Measurements from ENCODE around the gene CNTNAP4.

Gene CNTNAP4

DNA sequence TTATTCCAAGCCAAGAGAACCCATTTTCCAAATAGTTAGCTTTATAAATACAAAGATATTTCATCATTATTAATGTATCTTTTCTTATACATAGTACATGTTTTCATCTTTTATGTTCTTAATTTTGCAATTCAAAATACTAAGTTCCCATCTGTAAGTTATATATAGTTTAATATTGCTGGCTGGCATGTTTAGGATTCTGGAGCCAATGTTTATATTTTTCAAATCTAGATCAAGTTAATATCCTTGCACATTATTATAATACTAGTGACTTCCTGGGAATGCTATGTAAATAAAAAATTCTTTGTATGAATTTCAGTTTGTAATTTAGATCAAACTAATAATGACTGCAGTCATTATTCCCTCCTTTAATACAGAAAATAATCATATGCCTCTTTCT lies 189.7 kb downstream of the CNTNAP4 start:
- H3K9me3 Mint-ChIP-seq (ENCODE audit: low read depth) = no peaks in the 10 kb centered on the region
- no peaks in the 10 kb centered on the region for H3K4me1 Mint-ChIP-seq (ENCODE audit: low read depth)
- H3K36me3 Mint-ChIP-seq = no peaks in the 10 kb centered on the region
- H3K4me3 Mint-ChIP-seq = no peak overlapping the region
- no peak overlapping the region for H3K27ac Mint-ChIP-seq
- no peaks in the 10 kb centered on the region for H3K27me3 Mint-ChIP-seq

DNA sequence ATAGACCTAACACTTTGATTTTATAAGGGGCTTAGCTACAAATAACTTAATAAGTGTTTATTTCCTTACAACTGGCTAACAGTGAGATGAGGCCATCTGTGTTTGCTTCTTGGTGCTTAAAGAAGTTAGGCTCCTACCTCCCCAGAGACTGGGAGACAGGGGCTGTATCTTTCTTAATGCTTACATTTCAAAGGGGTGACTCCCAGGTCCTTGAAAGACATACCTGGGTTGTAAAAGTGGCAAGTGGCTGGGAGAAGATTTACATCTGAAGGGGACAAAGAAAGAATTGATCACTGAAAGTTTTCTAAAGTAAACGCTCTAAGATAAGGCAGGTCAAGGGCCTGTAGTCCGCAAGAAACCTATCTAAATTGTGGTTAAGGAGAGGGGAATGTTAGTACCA lies 196.8 kb downstream of the CNTNAP4 start:
- H3K9me3 Mint-ChIP-seq (ENCODE audit: low read depth) = peaks cover 4% of the 10 kb centered on the region
- H3K27ac Mint-ChIP-seq = no peak overlapping the region
- no peaks in the 10 kb centered on the region for H3K27me3 Mint-ChIP-seq
- H3K4me1 Mint-ChIP-seq (ENCODE audit: low read depth) = no peaks in the 10 kb centered on the region
- no peak overlapping the region for H3K4me3 Mint-ChIP-seq
- no peaks in the 10 kb centered on the region for H3K36me3 Mint-ChIP-seq

DNA sequence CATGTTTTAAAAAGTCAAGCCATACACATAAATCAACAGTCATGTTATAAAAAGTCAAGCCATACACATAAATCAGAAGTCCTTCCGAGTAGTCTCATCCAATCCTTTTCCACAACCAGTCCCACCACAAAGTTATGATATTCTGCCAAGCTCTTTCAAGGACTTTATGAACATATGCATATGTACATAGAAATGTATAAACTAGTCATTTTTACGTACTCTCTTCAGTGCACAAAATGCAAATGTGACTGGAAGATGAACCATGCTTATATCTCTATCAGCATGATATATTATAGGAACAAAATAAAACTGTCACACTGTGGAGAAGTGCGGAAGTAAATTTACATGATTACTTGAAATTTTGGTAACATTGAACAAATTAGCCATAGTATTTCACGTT lies 200.9 kb downstream of the CNTNAP4 start:
- Mint-ChIP-seq H3K4me1 (ENCODE audit: low read depth) (no peaks in the 10 kb centered on the region), H3K9me3 (ENCODE audit: low read depth) (peaks cover 11% of the 10 kb centered on the region), H3K27me3 (no peaks in the 10 kb centered on the region), H3K27ac (no peak overlapping the region), H3K4me3 (no peak overlapping the region), H3K36me3 (no peaks in the 10 kb centered on the region)

DNA sequence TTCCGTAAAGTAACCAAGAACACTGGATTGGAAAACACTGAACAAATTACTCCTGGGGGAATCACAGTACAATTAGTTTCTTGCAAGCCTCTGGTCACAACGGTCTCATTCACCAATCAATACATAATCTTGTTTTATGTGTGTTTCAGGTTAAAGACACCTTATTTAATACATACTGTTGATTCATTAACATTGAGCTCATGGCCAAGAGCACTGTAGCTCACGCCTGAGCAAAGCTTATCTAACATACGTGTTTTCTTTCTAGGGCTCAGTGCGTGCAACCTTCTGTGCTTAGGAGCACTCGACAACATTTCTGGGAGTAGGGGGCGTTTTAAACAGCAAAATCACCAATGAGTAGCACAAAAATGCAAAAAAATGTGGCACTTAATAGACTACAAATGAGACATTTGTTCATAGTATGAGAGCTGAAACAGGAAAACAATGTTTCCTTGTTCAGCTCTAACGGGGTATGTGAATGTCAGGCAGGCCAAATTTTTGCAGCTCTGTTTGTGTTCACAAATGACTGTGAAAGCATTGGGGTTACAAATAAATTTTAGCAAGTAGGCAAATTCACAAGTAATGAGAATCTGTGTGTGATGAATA lies 206.2 kb downstream of the CNTNAP4 start:
- Mint-ChIP-seq H3K36me3 (no peaks in the 10 kb centered on the region), H3K27ac (no peak overlapping the region), H3K4me3 (no peak overlapping the region)

DNA sequence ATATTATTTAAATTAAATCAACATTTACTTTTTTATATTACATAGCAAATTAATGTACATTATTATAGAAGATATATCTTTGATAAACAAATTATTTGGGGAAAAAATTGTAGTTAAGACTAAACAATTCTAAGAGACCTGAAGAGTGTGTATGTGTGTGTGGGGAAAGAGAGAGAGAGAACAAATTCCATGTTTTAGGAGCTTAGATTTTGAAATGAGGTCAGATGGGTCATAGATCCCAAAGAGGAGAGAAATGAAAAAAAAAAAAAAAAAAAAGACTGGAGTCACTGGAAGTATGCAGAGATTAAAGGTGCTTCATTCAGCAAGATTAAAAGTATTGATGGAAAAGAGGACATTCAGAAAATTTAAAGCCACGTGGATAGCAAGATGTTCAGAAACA lies 206.8 kb downstream of the CNTNAP4 start:
- no peaks in the 10 kb centered on the region for H3K36me3 Mint-ChIP-seq
- H3K27me3 Mint-ChIP-seq = no peaks in the 10 kb centered on the region
- H3K27ac Mint-ChIP-seq = no peak overlapping the region
- H3K4me1 Mint-ChIP-seq (ENCODE audit: low read depth) = no peaks in the 10 kb centered on the region
- H3K4me3 Mint-ChIP-seq = no peak overlapping the region
- peaks cover 7% of the 10 kb centered on the region for H3K9me3 Mint-ChIP-seq (ENCODE audit: low read depth)

More for the DNA sequence above, 206.2 kb downstream of the CNTNAP4 start:
- no peaks in the 10 kb centered on the region for H3K4me1 Mint-ChIP-seq (ENCODE audit: low read depth)
- H3K27me3 Mint-ChIP-seq = no peaks in the 10 kb centered on the region
- peaks cover 7% of the 10 kb centered on the region for H3K9me3 Mint-ChIP-seq (ENCODE audit: low read depth)

DNA sequence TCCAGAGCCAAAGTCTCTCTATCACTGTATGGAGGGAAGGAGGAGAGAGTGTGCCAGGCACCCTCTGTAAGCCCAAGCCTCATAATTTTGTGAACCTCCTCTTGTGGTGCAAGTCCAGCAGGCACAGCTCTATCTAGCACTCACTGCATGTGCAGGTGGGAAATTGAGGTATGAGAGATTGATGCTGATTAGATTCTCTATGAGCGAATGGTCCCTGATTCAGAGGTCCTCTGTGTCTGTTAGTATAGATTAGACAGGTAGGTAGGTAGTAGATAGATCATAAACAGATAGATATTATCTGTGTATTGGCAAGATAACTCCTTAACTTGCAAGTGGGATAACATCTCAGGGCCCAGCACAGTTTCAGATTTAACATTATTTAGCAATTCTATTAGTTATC lies 209.5 kb downstream of the CNTNAP4 start:
- H3K27ac Mint-ChIP-seq = no peak overlapping the region
- H3K27me3 Mint-ChIP-seq = no peaks in the 10 kb centered on the region
- H3K36me3 Mint-ChIP-seq = no peaks in the 10 kb centered on the region
- no peaks in the 10 kb centered on the region for H3K4me1 Mint-ChIP-seq (ENCODE audit: low read depth)
- H3K4me3 Mint-ChIP-seq = no peak overlapping the region
- peaks cover 5% of the 10 kb centered on the region for H3K9me3 Mint-ChIP-seq (ENCODE audit: low read depth)

DNA sequence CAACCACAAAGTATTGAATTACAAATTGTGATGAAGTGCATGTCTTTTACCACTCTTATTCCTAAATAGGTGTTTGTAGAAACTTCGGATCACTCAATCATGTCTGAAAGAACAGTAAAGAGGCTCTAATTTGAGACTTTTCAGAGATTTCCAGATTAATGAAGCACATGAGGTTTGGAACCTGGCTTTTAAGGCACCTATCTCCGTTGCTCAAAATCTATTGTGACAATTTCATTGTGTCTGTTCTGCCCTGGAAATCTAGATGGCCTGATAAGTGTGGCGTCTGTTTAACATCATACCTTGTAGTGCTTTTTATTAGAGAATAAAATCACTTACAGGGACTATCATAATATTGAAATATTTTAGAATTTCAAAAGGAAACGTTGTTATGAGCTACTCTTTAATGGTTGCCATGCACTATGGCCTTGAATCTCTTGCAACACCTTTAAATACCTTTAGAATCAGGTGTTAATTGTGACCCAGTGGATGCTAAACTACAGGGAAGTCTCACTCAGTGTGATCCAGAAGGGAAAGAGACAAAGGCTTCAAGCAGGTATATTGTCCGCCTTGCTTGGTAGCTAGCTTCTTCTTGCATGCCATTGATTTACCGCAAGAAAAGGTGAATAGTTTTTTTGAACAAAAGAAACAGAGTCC lies 210.3 kb downstream of the CNTNAP4 start:
- Mint-ChIP-seq H3K27me3 (no peaks in the 10 kb centered on the region), H3K27ac (no peak overlapping the region), H3K4me1 (ENCODE audit: low read depth) (no peaks in the 10 kb centered on the region), H3K9me3 (ENCODE audit: low read depth) (peaks cover 4% of the 10 kb centered on the region), H3K4me3 (no peak overlapping the region), H3K36me3 (no peaks in the 10 kb centered on the region)

DNA sequence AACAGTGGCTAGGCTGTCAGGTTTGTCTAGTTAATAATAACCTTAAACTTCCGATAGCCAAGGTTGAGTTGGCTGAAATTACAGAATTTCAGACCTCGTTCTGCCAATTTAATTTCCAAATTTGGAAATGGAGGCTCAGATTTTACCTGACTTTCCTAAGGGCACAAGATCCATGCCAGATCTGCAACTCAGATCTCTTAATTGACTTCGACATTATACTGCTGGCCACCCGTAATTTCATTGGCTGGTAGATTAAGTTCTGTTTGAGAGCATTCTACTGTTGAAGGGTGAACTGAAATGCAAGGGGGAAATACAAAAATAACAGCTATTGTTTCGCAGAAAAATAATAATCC lies 210.8 kb downstream of the CNTNAP4 start:
- Mint-ChIP-seq H3K9me3 (ENCODE audit: low read depth) (peaks cover 4% of the 10 kb centered on the region), H3K4me1 (ENCODE audit: low read depth) (no peaks in the 10 kb centered on the region), H3K4me3 (no peak overlapping the region), H3K27ac (no peak overlapping the region), H3K36me3 (no peaks in the 10 kb centered on the region), H3K27me3 (no peaks in the 10 kb centered on the region)

DNA sequence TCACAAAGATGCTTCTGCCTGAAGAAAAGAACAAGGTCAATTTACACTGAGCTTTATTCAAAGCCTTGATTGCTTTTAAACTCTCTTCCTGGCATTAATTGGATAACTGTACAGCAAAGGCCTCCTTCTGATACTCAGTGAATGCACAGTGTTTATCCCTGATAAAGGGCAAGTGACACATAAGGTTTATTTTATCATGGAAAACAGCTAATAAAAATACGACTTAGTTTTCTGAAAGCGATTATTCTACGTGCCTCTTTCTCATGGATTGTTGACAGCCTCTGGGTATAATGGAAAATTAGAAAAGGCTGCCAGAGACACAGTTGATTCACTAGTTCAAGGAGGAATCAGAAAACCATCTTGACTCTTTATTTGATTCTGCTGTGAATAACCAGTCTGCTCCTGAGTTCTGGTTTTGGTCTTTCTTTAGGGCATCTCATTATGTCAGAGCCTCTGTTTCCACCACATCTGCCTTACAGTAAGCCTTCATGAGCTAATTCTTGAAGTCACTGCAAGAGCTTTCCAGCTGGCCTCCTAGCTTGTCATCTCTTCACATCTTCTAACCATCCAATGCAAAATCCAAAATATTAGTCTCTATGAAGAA lies 212.9 kb downstream of the CNTNAP4 start:
- Mint-ChIP-seq H3K9me3 (ENCODE audit: low read depth) (peaks cover 4% of the 10 kb centered on the region), H3K27me3 (no peaks in the 10 kb centered on the region), H3K4me3 (no peak overlapping the region), H3K36me3 (no peaks in the 10 kb centered on the region), H3K4me1 (ENCODE audit: low read depth) (no peaks in the 10 kb centered on the region), H3K27ac (no peak overlapping the region)

DNA sequence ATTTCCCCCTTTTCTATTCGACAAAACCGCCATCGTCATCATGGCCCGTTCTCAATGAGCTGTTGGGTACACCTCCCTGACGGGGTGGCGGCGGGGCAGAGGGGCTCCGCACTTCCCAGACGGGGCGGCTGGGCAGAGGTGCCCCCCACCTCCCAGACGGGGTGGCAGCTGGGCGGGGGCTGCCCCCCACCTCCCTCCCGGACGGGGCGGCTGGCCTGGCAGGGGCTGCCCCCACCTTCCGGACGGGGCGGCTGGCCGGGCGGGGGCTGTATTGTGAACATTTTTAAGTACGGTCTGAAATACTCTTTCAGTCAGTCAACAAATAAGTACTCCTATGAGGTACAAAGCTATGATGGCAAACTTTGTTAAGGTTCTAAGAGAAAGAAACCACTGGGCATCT lies 222.8 kb downstream of the CNTNAP4 start:
- no peak overlapping the region for H3K4me3 Mint-ChIP-seq
- H3K9me3 Mint-ChIP-seq (ENCODE audit: low read depth) = peaks cover 8% of the 10 kb centered on the region
- H3K4me1 Mint-ChIP-seq (ENCODE audit: low read depth) = no peaks in the 10 kb centered on the region

DNA sequence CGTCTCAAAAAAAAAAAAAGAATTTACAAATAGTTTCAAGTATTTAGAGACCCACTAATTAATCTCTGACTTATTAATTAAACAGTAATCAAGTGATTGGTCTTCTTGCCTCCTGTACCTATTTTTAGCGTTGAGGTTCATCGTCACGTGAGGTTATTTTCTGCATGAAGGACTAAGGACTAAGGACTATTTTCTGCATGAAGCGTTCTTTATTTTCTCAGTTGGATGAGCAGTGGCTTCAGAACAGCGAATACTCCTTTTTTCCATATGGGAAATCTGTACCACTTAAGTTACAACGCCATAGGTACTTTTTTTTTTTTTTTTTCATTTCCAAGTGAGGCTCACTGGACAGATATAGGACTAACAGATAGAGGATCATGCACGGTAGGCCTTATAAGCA lies 224.9 kb downstream of the CNTNAP4 start:
- peaks cover 4% of the 10 kb centered on the region for H3K9me3 Mint-ChIP-seq (ENCODE audit: low read depth)
- no peaks in the 10 kb centered on the region for H3K36me3 Mint-ChIP-seq

More for the DNA sequence above, 222.8 kb downstream of the CNTNAP4 start:
- Mint-ChIP-seq H3K27ac (no peak overlapping the region), H3K27me3 (no peaks in the 10 kb centered on the region), H3K36me3 (no peaks in the 10 kb centered on the region)

DNA sequence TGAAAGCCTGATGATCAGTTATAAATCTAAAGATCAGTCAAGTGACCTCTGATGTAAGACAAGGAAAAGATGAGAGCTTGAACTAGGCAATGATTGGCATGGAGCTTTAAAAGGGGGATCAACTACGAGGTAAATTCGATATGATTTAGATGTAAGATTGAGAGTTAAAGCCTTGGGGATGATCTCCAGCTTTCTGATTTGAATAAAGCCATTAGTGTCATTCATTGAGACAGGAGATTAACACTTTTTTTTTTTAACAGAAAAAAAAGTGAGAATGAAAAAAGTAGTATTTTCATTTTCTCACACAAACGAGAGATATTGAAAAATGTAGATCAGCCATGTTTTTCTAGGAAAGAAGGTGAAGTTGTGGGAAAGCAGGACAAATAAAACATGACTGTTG lies 225.4 kb downstream of the CNTNAP4 start:
- H3K4me1 Mint-ChIP-seq (ENCODE audit: low read depth) = no peaks in the 10 kb centered on the region
- H3K27me3 Mint-ChIP-seq = no peaks in the 10 kb centered on the region
- H3K9me3 Mint-ChIP-seq (ENCODE audit: low read depth) = peaks cover 4% of the 10 kb centered on the region
- H3K4me3 Mint-ChIP-seq = no peak overlapping the region
- H3K36me3 Mint-ChIP-seq = no peaks in the 10 kb centered on the region
- no peak overlapping the region for H3K27ac Mint-ChIP-seq

More for the DNA sequence above, 224.9 kb downstream of the CNTNAP4 start:
- Mint-ChIP-seq H3K4me1 (ENCODE audit: low read depth) (no peaks in the 10 kb centered on the region), H3K27me3 (no peaks in the 10 kb centered on the region), H3K27ac (no peak overlapping the region), H3K4me3 (no peak overlapping the region)

DNA sequence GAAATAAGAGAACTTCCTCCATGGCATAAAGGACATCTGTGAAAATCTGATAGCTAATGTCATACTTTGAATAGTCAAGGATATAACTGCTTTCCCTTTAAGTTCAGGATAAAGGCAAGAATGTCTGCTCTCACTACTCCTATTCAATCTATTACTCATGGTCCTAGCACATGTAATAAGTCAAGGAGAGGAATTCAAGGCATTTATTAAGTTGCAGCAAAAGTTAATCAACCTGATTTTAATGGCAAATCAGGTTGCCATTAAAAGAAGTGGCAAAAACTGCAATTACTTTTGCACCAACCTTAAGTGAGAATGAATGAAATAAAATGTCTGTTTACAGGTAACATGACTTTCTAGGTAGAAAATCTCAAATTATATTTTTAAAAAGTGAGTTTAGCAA lies 225.9 kb downstream of the CNTNAP4 start:
- Mint-ChIP-seq H3K9me3 (ENCODE audit: low read depth) (peaks cover 4% of the 10 kb centered on the region), H3K4me3 (no peak overlapping the region), H3K27me3 (no peaks in the 10 kb centered on the region), H3K36me3 (no peaks in the 10 kb centered on the region), H3K27ac (no peak overlapping the region), H3K4me1 (ENCODE audit: low read depth) (no peaks in the 10 kb centered on the region)

DNA sequence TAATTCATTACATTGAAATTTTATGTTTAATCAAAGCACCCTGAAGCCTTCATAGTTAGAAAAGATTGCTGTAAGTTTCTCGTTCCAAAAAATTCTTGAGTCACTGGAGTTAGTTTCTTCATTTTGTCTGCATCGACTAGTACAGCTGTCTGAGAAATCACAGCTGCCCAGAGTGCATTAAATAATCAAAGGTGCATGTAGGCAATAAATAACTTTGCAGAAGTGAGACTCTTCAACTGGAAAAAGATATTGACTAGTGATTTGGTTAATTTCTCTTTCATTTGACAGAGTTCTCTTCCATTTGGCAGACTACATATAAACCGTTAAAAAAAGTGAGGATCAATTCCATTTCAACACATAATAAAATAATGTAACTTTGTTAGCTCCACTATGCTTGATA lies 234.0 kb downstream of the CNTNAP4 start:
- Mint-ChIP-seq H3K27ac (no peak overlapping the region), H3K9me3 (ENCODE audit: low read depth) (peaks cover 13% of the 10 kb centered on the region), H3K27me3 (no peaks in the 10 kb centered on the region), H3K36me3 (no peaks in the 10 kb centered on the region), H3K4me1 (ENCODE audit: low read depth) (no peaks in the 10 kb centered on the region), H3K4me3 (no peak overlapping the region)

DNA sequence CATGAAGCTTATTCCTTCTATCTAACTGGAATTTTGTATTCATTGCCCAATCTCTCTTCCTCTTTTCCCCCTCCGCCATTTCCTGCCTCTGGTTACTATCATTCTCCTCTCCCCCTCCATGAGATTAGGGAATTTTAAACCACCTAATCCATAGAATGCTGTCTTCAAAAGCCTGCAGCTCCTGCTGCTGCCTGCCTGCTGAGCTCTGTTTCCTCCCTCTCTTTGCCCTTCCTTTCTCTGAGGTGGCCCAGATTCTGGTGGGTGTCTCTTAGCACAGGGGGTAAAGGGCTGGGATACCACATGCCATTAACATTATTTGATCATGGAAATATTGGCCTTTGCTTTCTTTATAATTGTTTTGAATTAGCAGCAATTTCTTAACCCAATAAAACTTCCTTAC lies 241.6 kb downstream of the CNTNAP4 start:
- H3K36me3 Mint-ChIP-seq = no peaks in the 10 kb centered on the region
- peaks cover 2% of the 10 kb centered on the region for H3K27me3 Mint-ChIP-seq
- no peak overlapping the region for H3K27ac Mint-ChIP-seq
- no peak overlapping the region for H3K4me3 Mint-ChIP-seq
- peaks cover 3% of the 10 kb centered on the region for H3K9me3 Mint-ChIP-seq (ENCODE audit: low read depth)
- H3K4me1 Mint-ChIP-seq (ENCODE audit: low read depth) = no peaks in the 10 kb centered on the region

DNA sequence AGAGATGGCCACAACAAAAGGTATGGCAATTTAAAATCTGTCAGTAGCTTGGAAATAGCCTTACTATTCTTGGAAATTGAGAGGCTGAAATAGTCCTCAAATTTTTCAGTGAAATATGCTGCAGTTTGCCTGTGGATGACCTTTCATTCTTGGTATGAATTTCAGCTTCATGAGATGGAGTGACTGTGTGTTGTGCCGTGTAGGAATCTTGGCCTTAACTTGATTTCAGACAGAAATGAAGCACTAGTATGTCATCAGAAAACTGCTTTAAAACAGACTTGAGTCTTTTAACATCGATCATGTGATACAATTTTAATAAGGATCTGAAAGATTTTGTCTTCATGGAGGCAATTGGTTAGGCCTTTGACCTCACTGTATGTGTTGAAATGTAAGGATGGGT lies 247.2 kb downstream of the CNTNAP4 start:
- Mint-ChIP-seq H3K4me3 (no peak overlapping the region), H3K4me1 (ENCODE audit: low read depth) (no peaks in the 10 kb centered on the region), H3K27ac (no peak overlapping the region), H3K9me3 (ENCODE audit: low read depth) (no peaks in the 10 kb centered on the region), H3K36me3 (no peaks in the 10 kb centered on the region), H3K27me3 (no peaks in the 10 kb centered on the region)

All from activated naive CD8-positive, alpha-beta T cell (primary cell).